SH-SY5Y (cell line): ENCODE measurements around the gene CRHBP.

Experiments used
- GATA2 ChIP-seq: IDR thresholded peaks from 2 replicates; pipeline ENCODE4 v1.6.1; 2011; ENCODE audit warnings: mild to moderate bottlenecking, low read depth, low read length
- GATA3 ChIP-seq: IDR thresholded peaks from 2 replicates; pipeline ENCODE4 v1.6.1; 2011; ENCODE audit warnings: low read depth, mild to moderate bottlenecking, low read length, moderate library complexity

CRHBP gene

GRCh38 chr5:76952795-76953536, at the start of gene CRHBP:
Gene CRHBP (plus strand): TSS chr5:76953045. CDS start chr5:76953135, 90 bp downstream.
- TF ChIP-seq GATA3 (no peak), GATA2 (no peak)

GRCh38 chr5:76908166-76908565, 44.7 kb upstream of the CRHBP start:
- no peak for TF ChIP-seq GATA2
- TF ChIP-seq GATA3 = no peak

- TF ChIP-seq GATA3 = no peak
- no peak for TF ChIP-seq GATA2
Measured at GRCh38 chr5:76918539-76918938, 34.3 kb upstream of the CRHBP start.

GRCh38 chr5:76920491-76920890, 32.4 kb upstream of the CRHBP start:
- no peak for TF ChIP-seq GATA2
- no peak for TF ChIP-seq GATA3

GRCh38 chr5:76926329-76927105, 26.3 kb upstream of the CRHBP start:
- TF ChIP-seq GATA3 = no peak
- no peak for TF ChIP-seq GATA2

GRCh38 chr5:76927961-76928360, 24.9 kb upstream of the CRHBP start:
- TF ChIP-seq GATA2 = no peak
- TF ChIP-seq GATA3 = no peak

GRCh38 chr5:76930083-76930482, 22.8 kb upstream of the CRHBP start:
- no peak for TF ChIP-seq GATA3
- no peak for TF ChIP-seq GATA2

- no peak for TF ChIP-seq GATA3
- TF ChIP-seq GATA2 = no peak
Measured at GRCh38 chr5:76938177-76938576, 14.7 kb upstream of the CRHBP start.

- TF ChIP-seq GATA2 (no peak), GATA3 (no peak)
Measured at GRCh38 chr5:76941000-76941399, 11.8 kb upstream of the CRHBP start.

GRCh38 chr5:76941442-76941841, 11.4 kb upstream of the CRHBP start:
- TF ChIP-seq GATA2 = no peak
- TF ChIP-seq GATA3 = no peak

- TF ChIP-seq GATA3 (no peak), GATA2 (no peak)
Measured at GRCh38 chr5:76942581-76942980, 10.3 kb upstream of the CRHBP start.

GRCh38 chr5:76943006-76943405, 9.8 kb upstream of the CRHBP start:
- TF ChIP-seq GATA3 (no peak), GATA2 (no peak)

- TF ChIP-seq GATA2 (no peak), GATA3 (no peak)
Measured at GRCh38 chr5:76944638-76945037, 8.2 kb upstream of the CRHBP start.

- TF ChIP-seq GATA3 (no peak), GATA2 (no peak)
Measured at GRCh38 chr5:76946090-76946489, 6.8 kb upstream of the CRHBP start.

GRCh38 chr5:76947082-76947503, 5.8 kb upstream of the CRHBP start:
- TF ChIP-seq GATA2 (no peak), GATA3 (no peak)
